Left renal cortex interstitium (tissue), 4 donors: ENCODE measurements around the gene CPA4. TPM values are rescaled to one million over a fixed set of nuclear protein-coding genes. Genes with fewer than 3 reads are reported as not detected.

Experiments
- DNase-seq, 4 donors: peaks; one replicate each; pipeline ENCODE4 v3.0.0-alpha.2; 2013; ENCODE audit warnings: low read depth in 4 of 4, low spot score in 2 of 4, missing footprints in 1 of 4
- polyA plus RNA-seq, 4 donors: library from polyadenylated mRNA; unstranded; fragments of 120-200 nt; gene quantifications; one replicate each; pipeline ENCODE4 v1.2.1, GENCODE V29; 2013; ENCODE audit not compliant: insufficient read length in 4 of 4

Gene CPA4
- polyA plus RNA-seq, 4 donors: 0.10 to 0.57 (median 0.38) TPM

DNA sequence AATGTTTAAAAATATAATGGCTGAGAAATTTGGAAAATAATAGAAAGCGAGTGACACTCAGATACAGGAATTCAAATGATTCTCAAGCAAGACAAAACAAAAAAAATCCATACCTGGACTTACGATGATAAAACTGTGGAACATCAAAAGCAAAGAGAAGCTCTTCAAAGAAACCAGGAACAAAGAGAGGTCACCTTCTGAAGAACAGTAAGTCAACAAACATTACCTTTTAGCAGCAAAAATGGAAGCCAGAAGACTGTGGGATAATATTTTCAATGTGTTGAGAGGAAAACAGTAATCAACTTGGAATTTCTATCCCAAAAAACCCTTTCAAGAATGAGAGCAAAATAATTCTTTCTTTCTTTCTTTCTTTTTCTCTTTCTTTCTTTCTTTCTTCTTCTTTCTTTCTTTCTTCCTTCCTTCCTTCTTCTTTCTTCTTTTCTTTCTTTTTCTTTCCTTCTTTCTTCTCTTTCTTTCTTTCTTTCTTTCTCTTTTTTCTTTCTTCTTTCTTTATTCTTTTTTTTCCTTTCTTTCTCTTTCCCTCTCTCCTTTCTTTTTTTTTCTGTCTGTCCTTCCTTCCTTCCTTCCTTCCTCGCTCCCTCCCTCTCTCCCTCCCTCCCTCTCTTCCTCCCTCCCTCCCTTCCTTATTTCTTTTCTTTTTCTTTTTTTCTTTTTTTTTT, 49.9 kb downstream of the CPA4 start:
- DNase-seq: no peak

DNA sequence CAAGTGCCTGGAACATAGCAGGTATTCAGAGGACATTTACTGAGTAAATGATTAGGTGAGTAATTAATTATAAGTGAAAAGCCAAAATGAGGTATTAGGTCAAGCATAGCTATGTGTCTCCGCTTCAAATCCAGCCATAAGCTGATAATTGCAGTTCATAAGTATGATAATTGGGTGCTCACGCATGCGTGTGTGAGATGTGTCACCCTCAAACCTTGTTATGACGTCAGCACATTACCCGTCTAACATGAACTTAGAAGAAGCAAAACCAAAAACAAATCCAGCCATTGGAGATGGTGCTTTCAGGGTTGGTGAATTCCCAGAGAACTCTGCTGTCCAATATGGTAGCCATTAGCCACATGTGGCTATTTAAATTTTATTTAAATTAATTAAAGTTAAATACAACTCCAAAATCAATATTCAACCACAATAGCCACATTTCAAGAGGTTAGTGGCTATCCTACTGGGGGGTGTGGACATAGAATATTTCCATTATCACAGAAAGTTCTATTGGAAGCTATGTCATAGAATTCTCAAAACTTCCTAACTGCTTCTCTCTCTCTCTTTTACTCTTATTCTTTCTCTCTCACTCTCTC, 51.4 kb downstream of the CPA4 start, which contains the start of gene CPA5:
Gene CPA5 (plus strand): TSS at position 546 of the 596 bp plus-strand sequence. CDS start 1,670 bp downstream, outside the sequence.
- no peak for DNase-seq

DNA sequence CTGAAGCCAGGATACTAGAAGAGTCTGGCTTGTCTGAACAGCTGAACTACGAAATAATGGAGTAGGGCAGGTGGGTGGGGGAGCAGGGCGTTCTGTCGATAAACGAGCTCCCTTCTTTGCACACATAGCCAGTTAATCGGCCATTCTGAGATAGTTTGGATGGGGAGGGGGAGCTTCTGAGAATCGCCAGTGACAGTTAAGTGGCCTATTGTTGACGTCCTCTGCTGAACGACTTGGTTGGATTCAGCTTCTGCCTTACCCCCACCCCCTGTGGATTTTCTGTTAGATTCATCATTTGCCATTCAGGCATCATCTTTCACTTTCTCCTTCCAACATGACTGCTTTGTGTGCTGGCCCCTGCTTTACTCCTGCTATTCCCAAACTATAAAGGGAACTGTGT, 52.2 kb downstream of the CPA4 start:
- no peak for DNase-seq

DNA sequence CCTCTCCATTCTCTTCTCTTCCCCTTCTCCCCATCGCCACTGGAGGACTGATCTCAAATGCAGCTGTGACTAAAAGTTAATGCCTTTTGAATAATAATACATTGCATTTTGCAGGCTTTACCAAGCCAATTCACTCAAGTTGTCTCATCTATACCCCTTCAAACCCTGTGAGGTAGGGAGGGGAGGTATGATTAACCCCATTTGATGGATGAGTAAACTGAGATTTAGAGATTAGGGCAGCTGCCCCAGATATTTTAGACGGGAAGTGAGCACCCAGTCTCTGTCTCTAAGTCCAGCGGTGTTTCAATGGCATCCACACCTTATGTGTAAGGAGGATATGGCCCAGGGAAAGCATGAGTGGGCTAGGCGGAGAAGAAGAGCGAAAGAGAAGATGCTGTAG, 52.8 kb downstream of the CPA4 start:
- no peak for DNase-seq

DNA sequence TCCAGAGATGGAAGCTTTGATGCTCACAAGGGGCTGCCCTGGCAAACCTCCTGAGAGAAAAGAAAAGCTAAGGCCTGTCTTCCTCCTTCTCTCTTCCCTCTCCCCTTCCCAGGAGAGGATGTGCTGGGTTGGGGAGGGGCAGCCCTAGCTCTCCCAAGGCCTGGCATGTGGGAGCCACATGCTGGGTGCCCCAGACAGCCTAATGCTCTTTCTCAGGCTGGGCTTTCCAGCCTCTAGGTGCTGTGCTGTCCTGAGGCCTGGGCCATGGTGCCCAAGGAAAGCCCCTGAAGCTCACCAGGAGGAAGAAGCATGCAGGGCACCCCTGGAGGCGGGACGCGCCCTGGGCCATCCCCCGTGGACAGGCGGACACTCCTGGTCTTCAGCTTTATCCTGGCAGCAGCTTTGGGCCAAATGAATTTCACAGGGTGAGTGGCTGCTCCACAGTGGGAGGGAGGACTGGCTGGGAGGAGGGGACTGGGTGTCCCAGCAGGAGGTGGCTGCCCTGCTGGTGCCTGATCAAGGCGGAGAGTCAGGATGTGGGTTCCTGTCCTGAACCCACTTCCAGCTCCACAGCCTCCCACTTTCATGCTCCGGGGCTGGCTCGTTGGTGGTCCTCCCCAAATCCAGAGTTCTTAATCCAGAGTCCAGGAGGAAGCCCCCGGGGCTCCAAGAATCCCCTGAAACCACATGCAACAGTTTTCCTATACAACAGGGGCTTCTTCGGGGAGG, 53.4 kb downstream of the CPA4 start:
- no peak for DNase-seq

DNA sequence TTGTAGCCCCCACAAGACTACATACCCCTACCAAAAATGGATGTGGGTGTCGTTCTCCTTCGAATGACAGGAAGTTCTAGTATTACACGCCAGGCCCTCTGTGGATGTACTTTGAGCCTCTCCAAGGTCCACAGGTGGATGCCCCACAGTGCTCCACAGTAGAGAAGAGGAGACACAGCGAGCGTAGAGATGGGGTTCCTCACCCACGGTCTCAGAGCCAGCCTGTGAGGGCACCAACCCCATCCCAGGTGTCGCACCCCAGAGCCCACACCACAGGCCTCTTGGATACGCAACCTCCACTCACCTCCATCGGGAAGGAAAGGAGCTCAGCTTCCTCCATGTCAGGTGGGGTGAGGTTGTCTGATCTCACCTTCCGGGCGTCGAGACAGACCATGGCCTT, 54.0 kb downstream of the CPA4 start:
- DNase-seq: no peak

DNA sequence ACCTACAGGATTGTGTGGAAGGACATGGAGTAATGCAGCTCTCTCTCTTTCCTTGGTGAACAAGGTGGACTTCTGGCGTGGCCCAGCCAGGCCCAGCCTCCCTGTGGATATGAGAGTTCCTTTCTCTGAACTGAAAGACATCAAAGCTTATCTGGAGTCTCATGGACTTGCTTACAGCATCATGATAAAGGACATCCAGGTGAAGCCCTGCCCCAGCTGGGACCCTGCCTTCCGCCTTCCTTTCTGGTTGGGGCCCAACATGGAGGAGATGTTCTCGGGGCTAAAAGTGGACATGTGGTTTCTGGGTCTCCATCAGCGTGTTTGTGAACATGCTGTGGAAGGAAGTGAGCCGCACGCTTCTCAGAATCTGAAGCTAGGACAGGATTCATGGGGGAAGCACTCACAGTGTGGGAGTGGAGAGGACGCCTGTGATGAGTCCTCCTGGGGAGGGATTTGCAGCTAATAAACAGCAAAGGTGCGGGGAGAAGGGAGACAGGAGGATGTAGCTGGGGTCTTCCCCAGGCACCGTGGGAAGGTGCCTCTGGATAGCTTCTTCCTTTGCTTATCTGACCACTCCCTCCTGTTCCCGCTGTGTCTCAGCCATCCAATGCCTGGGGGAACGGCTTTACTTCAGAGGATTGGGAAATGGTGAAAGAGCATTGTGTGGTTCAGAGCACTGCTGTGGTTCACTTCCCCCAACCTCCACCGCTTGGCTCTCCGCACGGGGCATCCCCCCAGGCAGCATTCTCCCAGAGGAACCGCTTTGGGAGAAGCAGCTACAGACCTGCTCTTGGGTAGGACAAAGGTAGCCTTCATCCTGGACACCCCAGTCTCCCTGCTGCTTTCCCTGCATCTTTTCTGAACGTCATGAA, 57.2 kb downstream of the CPA4 start:
- DNase-seq: no peak

DNA sequence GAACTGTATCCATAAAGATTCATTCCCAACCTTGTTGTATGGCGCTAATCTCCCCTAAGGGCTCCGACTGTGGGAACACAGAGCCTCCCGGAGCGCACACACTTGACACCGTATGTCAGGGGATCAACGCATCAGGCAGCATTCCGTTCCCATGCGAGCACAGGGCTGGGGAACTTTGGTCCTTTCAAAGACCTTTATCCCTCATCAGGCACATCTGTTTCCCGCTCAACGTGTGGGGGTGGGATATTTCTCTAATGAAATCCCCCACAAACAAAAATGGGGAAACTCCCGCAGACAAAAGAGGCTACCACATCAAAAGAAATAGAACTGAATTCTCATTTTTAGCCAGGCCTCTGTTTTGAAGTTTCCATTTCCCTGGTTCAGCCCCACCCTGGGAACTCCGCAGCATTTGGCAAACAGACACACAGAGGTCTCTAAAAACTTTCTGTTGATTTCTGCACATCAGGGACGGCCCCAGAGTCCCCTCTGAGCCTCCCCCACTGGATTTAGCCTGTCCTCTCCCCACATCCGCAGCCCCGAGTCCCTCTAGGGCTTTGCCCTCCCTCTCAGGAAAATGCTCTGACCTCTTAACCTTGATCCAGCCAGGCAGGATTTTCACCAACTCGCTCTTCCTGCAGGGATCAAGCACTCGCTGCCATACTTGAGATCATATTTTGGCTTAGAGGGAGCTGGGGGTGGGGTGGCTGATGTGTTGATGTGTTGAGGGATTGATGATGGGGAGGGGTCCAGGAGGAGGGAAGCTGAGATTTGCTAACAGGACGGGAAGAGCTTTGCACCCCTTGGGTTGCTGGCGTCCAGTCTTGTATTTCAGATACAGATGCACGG, 58.2 kb downstream of the CPA4 start:
- no peak for DNase-seq

DNA sequence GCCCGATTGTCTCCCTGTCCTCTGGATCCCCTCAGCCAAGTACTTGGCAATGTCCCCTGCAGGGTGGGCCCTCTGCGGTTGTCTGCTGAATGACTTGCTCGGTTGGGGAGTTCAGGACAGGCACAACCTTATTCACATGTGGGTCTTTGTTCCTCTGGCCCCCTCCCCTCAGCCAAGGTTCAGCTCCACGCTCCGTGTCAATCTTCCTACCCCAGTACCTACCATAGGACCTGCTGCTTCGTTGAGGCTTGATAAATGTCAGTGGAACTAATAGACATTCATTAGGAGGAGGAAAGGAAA, 58.8 kb downstream of the CPA4 start:
- DNase-seq: no peak

DNA sequence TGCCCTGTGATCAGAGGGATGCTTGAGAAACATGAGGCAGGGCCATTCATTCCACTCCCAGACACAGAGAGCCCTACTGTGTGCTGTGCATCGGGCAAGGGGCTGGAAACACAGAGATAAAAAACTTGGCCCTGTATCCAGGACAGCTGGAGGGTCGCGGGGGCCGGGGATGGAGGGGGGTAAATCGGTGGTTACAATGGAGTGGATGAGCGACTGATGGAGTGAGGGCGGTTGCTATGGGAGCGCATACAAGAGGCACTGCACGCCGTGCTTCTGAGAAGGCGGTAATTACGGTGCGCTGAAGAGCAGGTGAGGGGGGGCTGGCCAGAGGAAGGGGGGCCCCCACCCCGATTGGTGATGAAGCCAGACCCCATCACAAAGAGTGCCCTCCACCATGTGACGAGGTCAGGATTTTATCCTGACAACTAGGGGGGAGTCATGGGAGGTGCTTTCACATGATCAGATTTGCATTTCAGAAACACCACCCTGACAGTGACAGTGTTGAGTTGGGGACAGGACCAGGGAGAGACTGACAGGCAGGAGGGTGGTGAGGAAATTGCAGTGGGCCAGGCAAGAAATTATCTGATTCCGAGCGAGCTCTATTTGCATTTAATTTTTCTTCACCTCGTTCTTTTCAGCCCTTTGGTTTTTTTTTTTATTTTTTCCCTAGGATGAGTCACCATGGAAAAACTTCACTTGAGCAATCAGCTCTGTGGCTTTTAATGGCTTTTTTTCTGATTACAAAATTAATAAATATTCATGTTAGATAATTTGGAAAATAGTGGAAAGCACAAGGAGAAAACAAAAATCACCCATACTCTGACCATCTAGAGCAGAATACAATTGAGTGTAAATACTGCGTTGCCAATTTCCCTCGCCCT, 59.5 kb downstream of the CPA4 start:
- no peak for DNase-seq

DNA sequence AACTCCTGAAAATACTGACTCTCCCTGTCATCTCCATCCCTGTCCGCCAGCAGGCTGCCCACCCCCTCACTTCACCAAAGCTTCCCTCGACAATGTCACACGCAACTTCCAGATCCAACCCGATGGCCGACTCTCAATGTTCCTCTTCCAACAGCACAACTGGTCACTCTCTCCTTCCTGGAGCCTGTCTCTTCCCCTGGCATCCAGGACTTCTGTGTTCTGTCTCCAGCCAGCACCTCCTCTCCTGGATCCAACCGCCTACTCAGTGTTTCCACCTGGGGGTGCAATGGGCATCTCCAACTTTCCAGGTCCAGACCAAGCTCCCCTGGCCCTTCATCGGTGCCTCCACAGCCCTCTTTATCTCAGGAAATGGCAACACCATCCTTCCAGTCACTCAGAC, 60.2 kb downstream of the CPA4 start:
- DNase-seq: no peak

DNA sequence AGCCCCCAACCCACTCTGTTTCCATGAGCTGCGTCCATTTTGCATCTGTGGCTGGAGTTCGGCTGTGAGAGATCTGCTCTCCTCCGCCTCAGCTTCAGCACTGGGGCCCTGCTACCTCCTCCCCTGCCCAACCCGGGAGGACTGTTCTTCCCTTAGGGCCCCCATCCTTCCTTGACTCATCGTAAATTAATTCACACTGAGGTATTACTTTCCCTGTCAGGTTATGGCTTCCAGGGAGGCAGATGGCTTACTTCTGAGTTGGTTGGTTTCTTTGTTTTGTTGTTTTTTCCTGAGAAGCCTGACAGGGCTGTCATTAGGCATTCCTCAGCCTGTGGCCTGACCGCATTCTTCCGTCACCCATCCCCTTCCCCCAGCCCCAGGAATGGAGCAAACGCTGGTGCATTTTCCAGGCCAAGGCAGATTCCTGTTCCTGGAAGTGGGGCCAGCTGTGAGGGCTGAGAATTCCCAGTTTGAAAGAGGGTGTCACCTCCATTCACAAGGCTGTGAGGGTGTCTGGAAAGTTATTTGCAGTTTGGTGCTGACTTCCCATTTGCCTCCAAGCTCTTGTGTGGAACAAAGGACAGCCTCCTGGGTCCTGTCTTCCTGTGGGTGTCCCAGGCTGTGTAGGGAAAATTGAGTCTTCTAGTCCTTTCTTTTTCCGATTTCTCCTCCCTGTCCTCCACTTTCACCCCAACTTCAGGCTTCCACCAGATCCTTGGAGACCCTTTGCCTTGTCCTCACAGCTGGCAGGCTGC, 63.3 kb downstream of the CPA4 start:
- peak in 3 of 4 donors; percentile 82 to 91 (median 86) for DNase-seq

DNA sequence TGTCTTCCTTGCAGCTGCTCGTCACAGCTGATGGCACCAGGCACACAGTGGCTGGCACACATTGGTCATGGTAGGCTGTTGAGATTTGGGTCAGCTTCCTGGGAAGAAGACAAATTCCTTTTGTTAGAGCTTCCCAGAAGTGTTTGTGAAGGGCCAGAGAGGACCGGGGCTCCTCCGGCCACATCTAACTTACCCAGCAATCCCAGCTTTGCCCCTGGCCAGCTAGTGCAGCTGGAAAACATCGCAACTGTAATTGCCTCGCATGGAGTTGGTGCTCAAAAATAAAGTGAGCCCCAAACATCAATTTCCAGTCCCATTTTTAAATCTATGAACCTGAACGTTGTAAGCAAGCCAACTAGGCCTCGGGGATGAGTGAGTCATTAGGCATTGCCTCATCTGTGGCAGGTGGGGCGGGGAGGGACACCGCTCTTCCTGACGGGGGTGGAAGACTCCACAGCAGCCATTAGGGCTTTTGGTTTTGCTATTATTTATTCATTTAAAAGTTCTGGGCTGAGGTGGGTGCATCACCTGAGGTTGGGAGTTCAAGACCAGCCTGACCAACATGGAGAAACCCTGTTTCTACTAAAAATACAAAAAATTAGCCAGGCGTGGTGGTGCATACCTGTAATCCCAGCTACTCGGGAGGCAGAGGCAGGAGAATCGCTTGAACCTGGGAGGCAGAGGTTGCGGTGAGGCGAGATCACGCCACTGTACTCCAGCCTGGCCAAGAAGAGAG, 64.1 kb downstream of the CPA4 start:
- no peak for DNase-seq

DNA sequence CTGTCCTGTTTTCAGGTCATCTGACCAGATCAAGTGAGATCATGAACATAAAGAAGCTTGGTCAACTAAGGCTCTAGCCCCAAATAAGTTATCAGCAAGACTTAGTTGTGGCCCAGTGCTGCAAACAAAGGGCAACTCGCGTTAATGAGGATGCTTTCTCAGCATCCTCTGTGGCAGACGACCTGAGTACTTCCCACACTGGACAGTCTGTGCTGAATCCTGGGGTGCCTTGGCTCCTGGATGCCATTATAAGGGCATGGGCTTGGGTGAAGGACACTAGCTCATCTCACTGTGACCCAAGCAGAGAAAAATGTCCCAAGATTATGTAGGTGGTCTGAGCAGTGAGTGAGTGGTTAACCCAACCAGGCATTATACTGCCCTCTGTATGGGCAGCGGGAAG, 65.5 kb downstream of the CPA4 start:
- DNase-seq: no peak

DNA sequence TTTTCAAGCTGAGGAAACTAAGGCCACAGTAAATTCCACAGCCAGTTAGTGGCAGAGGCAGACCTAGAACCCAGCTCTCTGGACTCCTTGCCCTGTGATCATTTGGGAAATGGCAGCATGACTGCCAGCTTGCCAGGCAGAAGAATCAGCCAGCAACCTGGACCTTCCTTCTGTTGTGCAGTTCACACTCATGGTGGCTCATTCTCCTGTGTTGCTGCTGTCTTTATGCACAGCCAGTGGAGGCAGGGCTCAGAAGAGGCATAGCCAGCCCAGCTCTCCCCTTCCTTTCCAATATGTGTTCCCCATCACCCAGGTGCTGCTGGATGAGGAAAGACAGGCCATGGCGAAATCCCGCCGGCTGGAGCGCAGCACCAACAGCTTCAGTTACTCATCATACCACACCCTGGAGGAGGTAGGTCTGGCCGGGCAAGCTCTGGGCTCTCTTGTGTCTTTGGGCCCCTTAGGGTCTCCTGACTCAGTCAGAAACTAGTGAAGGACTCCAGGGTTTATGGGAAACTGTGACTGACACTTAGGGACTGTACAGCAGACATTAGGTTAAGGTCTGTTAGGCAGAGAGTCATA, 66.4 kb downstream of the CPA4 start:
- DNase-seq: no peak

DNA sequence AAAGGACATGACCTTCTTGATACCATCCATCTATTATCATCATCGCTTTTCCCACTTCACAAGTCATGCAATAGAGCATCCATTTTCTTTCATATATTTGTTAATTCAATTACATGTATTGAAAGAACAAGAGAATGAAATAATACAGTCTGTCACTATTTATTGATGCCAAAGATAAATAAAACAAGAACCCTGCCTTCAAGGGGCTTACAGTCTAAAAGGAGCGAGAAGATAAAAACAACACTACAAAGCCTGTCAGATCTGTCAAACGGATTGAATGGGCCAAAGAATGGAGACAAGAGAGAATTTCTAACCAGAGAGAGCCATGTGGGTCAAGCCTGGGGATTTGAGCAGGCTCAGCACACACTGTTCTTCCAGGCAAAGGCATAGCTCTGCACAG, 67.6 kb downstream of the CPA4 start:
- no peak for DNase-seq

DNA sequence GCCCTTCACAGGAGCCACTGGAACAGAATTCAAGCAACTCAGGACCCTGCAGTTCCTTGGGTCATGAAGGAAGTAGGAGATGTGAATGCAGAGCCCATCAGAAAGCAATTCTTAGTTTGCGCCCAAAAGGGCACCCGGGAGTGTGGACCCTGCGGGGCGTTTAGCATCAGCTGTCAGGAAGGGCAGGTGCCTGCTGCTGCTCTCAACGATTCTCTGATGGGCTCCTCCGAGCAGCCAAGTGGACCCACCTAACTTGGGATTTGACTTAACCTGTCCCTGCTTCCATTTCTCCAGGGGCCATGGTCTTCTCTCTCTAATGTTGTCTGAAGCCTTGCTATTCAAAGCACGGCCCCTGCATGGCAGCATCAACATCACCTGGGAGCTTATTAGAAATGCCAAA, 68.7 kb downstream of the CPA4 start:
- DNase-seq: no peak
